ENCODE measurements around the gene TMEM154. TPM values are rescaled to one million over a fixed set of nuclear protein-coding genes. Genes with fewer than 3 reads are reported as not detected.

The TMEM154 gene
- total RNA-seq, 1 donor from 2014 or later: 0.46 TPM

- H3K27ac Mint-ChIP-seq: no peak overlapping the region
- DNase-seq (ENCODE audit: low spot score, unreplicated experiment): no peak
- H3K9me3 Mint-ChIP-seq (ENCODE audit: low read depth): no peaks in the 10 kb centered on the region
- no peaks in the 10 kb centered on the region for H3K36me3 Mint-ChIP-seq (ENCODE audit: insufficient read depth)
- H3K4me3 Mint-ChIP-seq (ENCODE audit: low read depth): no peak overlapping the region
- H3K4me1 Mint-ChIP-seq (ENCODE audit: low read depth): peaks cover 10% of the 10 kb centered on the region
- peaks cover 12% of the 10 kb centered on the region for H3K27me3 Mint-ChIP-seq
- TF ChIP-seq, protein P1, sequence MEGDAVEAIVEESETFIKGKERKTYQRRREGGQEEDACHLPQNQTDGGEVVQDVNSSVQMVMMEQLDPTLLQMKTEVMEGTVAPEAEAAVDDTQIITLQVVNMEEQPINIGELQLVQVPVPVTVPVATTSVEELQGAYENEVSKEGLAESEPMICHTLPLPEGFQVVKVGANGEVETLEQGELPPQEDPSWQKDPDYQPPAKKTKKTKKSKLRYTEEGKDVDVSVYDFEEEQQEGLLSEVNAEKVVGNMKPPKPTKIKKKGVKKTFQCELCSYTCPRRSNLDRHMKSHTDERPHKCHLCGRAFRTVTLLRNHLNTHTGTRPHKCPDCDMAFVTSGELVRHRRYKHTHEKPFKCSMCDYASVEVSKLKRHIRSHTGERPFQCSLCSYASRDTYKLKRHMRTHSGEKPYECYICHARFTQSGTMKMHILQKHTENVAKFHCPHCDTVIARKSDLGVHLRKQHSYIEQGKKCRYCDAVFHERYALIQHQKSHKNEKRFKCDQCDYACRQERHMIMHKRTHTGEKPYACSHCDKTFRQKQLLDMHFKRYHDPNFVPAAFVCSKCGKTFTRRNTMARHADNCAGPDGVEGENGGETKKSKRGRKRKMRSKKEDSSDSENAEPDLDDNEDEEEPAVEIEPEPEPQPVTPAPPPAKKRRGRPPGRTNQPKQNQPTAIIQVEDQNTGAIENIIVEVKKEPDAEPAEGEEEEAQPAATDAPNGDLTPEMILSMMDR (IDR thresholded peaks at IDR 0.05; ENCODE audit: unreplicated experiment): no peak
Measured at GRCh38 chr4:152696764-152697261, 17.0 kb upstream of the TMEM154 start.

- no peak for DNase-seq (ENCODE audit: low spot score, unreplicated experiment)
- Mint-ChIP-seq H3K4me3 (ENCODE audit: low read depth) (no peak overlapping the region), H3K27me3 (no peaks in the 10 kb centered on the region), H3K9me3 (ENCODE audit: low read depth) (no peaks in the 10 kb centered on the region), H3K27ac (no peak overlapping the region), H3K36me3 (ENCODE audit: insufficient read depth) (no peaks in the 10 kb centered on the region), H3K4me1 (ENCODE audit: low read depth) (peaks cover 15% of the 10 kb centered on the region)
- TF ChIP-seq, protein P1 (IDR thresholded peaks at IDR 0.05; ENCODE audit: unreplicated experiment): no peak
Measured at GRCh38 chr4:152693871-152694270, 14.1 kb upstream of the TMEM154 start.

- no peak overlapping the region for H3K4me3 Mint-ChIP-seq (ENCODE audit: low read depth)
- no peaks in the 10 kb centered on the region for H3K9me3 Mint-ChIP-seq (ENCODE audit: low read depth)
- H3K27ac Mint-ChIP-seq: no peak overlapping the region
- peaks cover 13% of the 10 kb centered on the region for H3K4me1 Mint-ChIP-seq (ENCODE audit: low read depth)
- H3K36me3 Mint-ChIP-seq (ENCODE audit: insufficient read depth): no peaks in the 10 kb centered on the region
- H3K27me3 Mint-ChIP-seq: peaks cover 4% of the 10 kb centered on the region
- TF ChIP-seq, protein P1 (IDR thresholded peaks at IDR 0.05; ENCODE audit: unreplicated experiment): no peak
- DNase-seq (ENCODE audit: low spot score, unreplicated experiment): no peak
Measured at GRCh38 chr4:152691761-152692160, 12.0 kb upstream of the TMEM154 start.

DNA sequence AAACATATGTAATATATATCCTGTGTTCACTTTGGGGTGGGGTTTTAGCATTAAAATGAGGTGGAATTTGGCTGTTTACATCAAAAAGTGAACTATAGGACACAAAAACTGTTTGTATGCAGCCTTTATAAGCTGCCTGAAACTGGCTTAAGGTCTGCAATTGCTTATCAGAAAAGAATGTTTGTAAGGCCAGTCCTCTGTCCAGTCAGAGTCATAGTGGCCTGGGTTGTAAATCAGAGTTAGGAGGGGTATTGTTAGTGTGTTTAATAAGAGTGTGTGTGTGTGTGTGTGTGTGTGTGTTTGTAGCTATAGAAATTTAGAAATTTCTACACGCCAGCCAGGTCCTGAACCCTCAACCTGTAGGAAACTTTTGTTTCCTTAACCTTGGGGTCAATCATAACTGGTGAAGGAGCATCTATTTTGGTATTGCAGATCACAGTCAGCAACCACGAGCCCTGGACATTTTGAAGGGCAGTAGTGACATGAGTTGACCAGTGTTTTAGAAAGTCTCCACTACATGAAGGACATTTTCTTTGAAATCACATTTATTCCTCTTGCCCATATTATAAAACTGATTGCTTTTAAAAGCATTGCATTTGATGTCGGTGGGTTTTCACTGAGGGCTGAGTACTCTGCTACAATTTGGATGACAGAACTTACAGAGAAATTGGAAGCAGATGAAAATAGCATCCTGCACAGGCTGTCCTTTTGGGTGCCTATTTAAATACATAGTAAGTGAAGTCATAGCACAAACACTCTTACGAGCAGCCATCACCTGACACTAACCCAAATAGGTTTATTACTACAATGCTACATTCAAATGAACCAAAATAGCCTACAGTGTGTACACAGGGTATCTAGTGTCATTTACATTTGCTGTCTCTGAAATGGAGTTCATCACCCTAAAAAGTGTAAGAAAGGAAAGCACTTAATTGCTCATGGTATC lies 11.2 kb upstream of the TMEM154 start:
- Mint-ChIP-seq H3K4me3 (ENCODE audit: low read depth) (no peak overlapping the region), H3K27ac (no peak overlapping the region), H3K36me3 (ENCODE audit: insufficient read depth) (no peaks in the 10 kb centered on the region), H3K9me3 (ENCODE audit: low read depth) (no peaks in the 10 kb centered on the region), H3K4me1 (ENCODE audit: low read depth) (peaks cover 13% of the 10 kb centered on the region), H3K27me3 (peaks cover 4% of the 10 kb centered on the region)
- TF ChIP-seq, protein P1 (IDR thresholded peaks at IDR 0.05; ENCODE audit: unreplicated experiment): no peak
- DNase-seq (ENCODE audit: low spot score, unreplicated experiment): no peak

- H3K27ac Mint-ChIP-seq: no peak overlapping the region
- TF ChIP-seq, protein P1 (IDR thresholded peaks at IDR 0.05; ENCODE audit: unreplicated experiment): no peak
- H3K36me3 Mint-ChIP-seq (ENCODE audit: insufficient read depth): no peaks in the 10 kb centered on the region
- DNase-seq (ENCODE audit: low spot score, unreplicated experiment): no peak
- H3K27me3 Mint-ChIP-seq: peaks cover 4% of the 10 kb centered on the region
- H3K9me3 Mint-ChIP-seq (ENCODE audit: low read depth): no peaks in the 10 kb centered on the region
- H3K4me3 Mint-ChIP-seq (ENCODE audit: low read depth): no peak overlapping the region
- H3K4me1 Mint-ChIP-seq (ENCODE audit: low read depth): peaks cover 11% of the 10 kb centered on the region
Measured at GRCh38 chr4:152689615-152690501, 10.1 kb upstream of the TMEM154 start.
